Type B pancreatic cell (in vitro differentiated cells): ENCODE results near the gene HHAT. TPM values are rescaled to one million over a fixed set of nuclear protein-coding genes. Genes with fewer than 3 reads are reported as not detected.

Experiments
- DNase-seq: peaks from one replicate; pipeline ENCODE4 v3.0.0; 2021; ENCODE audit warnings: mixed read lengths; ENCODE audit not compliant: unreplicated experiment; ENCODE audit errors: extremely low spot score
- H3K27ac Mint-ChIP-seq: 2 replicates; pipeline ENCODE4 v1.8.0; 2021; ENCODE audit warnings: mild to moderate bottlenecking, mixed read lengths
- H3K27me3 Mint-ChIP-seq: 2 replicates; pipeline ENCODE4 v1.8.0; 2021; ENCODE audit warnings: mixed read lengths
- H3K36me3 Mint-ChIP-seq: 2 replicates; pipeline ENCODE4 v1.8.0; 2021; ENCODE audit warnings: mixed read lengths
- H3K4me1 Mint-ChIP-seq: one replicate; pipeline ENCODE4 v1.8.0; 2021; ENCODE audit warnings: mixed read lengths; ENCODE audit not compliant: unreplicated experiment
- H3K4me3 Mint-ChIP-seq: 2 replicates; pipeline ENCODE4 v1.8.0; 2021; ENCODE audit warnings: mild to moderate bottlenecking, mixed read lengths
- H3K9me3 Mint-ChIP-seq: 2 replicates; pipeline ENCODE4 v1.8.0; 2021; ENCODE audit warnings: mixed read lengths
- total RNA-seq: library from RNA; stranded (reverse); gene quantifications from 2 replicates; pipeline ENCODE4 v1.2.1, GENCODE V29; 2021; ENCODE audit warnings: low replicate concordance
- TF ChIP-seq, protein P1 (sequence below): fragments of 200-600 bp; sonication (generic); conservative IDR thresholded peaks from 2 replicates; pipeline ENCODE4 v1.5.0; 2021; ENCODE audit warnings: antibody characterized with exemption, mild to moderate bottlenecking

HHAT gene
- total RNA-seq, 1 donor from 2014 or later, result 9.0 TPM

DNA sequence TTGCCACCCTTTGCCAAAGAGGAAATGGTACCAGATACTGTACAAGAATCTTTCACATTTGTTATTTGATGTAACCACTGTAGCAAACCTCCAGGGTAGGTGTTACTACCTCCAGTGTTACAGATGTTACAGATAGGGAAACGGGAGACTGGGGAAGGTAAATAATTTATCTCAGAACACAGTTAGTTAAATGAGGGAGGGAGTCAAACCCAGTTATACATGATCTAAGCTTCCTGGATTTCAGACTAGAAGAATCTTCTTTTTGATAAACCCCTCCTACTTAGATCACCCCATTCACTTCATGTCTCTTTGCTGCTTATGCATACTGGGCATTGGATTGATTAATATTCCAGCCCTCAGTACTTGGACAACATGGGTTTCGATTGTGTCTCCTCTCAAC, 276.4 kb downstream of the HHAT start:
- Mint-ChIP-seq H3K36me3 (no peaks in the 10 kb centered on the region), H3K27me3 (no peaks in the 10 kb centered on the region), H3K4me1 (no peaks in the 10 kb centered on the region)

DNA sequence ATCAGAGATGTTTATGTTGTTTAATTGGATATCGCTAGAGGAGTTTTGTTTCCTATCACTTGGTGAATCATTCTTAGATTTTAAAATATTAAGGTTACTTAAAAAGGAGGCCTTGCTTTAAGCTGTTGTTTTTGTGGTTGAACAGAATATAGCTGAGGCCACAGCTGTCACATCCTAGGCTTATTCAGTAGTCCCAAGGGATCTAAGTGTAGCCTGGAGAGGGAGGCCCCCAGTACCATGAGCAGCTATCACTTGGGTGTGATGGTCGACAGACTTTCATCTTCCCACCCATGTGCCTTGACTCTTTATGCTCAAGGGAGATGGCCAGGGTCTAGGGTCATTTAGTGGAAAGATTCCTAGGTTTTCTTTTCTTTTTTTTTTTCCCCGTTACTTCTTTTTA, 278.7 kb downstream of the HHAT start:
- no peak for DNase-seq
- Mint-ChIP-seq H3K4me1 (no peaks in the 10 kb centered on the region), H3K4me3 (no peak overlapping the region), H3K27ac (no peak overlapping the region), H3K27me3 (no peaks in the 10 kb centered on the region), H3K36me3 (no peaks in the 10 kb centered on the region), H3K9me3 (no peaks in the 10 kb centered on the region)
- TF ChIP-seq, protein P1, sequence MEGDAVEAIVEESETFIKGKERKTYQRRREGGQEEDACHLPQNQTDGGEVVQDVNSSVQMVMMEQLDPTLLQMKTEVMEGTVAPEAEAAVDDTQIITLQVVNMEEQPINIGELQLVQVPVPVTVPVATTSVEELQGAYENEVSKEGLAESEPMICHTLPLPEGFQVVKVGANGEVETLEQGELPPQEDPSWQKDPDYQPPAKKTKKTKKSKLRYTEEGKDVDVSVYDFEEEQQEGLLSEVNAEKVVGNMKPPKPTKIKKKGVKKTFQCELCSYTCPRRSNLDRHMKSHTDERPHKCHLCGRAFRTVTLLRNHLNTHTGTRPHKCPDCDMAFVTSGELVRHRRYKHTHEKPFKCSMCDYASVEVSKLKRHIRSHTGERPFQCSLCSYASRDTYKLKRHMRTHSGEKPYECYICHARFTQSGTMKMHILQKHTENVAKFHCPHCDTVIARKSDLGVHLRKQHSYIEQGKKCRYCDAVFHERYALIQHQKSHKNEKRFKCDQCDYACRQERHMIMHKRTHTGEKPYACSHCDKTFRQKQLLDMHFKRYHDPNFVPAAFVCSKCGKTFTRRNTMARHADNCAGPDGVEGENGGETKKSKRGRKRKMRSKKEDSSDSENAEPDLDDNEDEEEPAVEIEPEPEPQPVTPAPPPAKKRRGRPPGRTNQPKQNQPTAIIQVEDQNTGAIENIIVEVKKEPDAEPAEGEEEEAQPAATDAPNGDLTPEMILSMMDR, result no peak

More for the DNA sequence above, 276.4 kb downstream of the HHAT start:
- H3K4me3 Mint-ChIP-seq, result no peak overlapping the region
- H3K9me3 Mint-ChIP-seq, result no peaks in the 10 kb centered on the region
- H3K27ac Mint-ChIP-seq, result no peak overlapping the region
- DNase-seq, result no peak
- TF ChIP-seq, protein P1, result no peak

DNA sequence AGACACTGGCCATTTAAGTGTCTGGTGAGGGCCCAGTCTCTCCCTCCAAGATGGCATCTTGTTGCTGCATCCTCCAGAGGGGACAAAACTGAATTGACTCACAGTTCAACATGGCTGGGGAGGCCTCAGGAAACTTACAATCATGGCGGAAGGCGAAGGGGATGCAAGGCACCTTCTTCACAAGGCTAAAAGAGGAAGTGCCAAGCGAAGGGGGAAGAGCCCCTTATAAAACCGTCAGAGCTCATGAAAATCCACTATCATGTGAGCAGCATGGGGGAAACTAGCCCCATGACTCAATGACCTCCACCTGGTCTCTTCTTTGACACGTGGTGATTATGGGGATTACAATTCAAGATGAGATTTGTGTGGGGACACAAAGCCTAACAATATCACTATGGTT, 280.1 kb downstream of the HHAT start:
- Mint-ChIP-seq H3K27me3 (no peaks in the 10 kb centered on the region), H3K36me3 (no peaks in the 10 kb centered on the region), H3K4me1 (no peaks in the 10 kb centered on the region), H3K4me3 (no peak overlapping the region), H3K27ac (no peak overlapping the region), H3K9me3 (no peaks in the 10 kb centered on the region)
- TF ChIP-seq, protein P1, result no peak
- DNase-seq, result no peak

DNA sequence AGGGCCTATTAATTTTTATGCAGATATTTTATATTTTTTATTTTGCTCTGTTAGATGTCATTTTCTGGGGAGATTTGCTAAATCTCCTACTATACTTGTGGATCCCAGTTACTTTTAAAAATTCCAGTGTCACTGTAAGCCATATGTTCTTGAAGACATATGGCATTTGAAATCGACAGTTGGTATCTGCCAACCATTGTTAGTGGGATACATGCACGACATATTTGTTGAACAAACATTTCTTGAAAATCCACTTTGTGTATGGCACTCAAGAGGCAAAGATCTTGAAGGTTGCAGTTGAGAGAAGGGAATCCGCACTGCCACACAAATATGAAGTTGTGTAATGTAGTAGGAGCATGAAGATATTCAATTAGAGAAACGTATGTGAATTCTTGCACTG, 287.7 kb downstream of the HHAT start:
- no peak for DNase-seq
- Mint-ChIP-seq H3K9me3 (no peaks in the 10 kb centered on the region), H3K4me3 (no peak overlapping the region), H3K4me1 (peaks cover 11% of the 10 kb centered on the region), H3K36me3 (no peaks in the 10 kb centered on the region), H3K27me3 (no peaks in the 10 kb centered on the region), H3K27ac (no peak overlapping the region)
- TF ChIP-seq, protein P1, result no peak

DNA sequence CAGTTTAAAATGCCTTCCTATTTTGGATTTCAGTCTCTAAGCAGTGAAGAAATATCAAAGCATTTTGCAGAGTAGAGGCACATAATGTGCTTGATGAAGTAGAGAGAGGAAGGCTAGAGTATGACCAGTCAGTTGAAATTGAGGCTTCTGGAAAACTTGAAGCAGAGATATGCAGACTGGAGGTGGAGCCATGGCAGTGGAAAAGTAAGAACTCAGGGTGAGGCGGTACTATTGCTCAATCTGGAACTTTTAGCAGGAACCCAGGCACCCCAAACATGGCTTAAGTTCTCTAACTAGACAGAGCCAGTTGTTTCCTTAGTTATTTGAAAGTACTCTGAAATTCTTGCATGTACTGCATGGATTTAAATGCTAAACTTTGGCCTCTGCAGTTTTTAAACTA, 288.6 kb downstream of the HHAT start:
- no peaks in the 10 kb centered on the region for H3K36me3 Mint-ChIP-seq
- H3K27me3 Mint-ChIP-seq, result no peaks in the 10 kb centered on the region
- H3K4me1 Mint-ChIP-seq, result peaks cover 16% of the 10 kb centered on the region
- no peak for DNase-seq
- H3K9me3 Mint-ChIP-seq, result no peaks in the 10 kb centered on the region
- no peak overlapping the region for H3K27ac Mint-ChIP-seq
- TF ChIP-seq, protein P1, result no peak
- H3K4me3 Mint-ChIP-seq, result no peak overlapping the region

DNA sequence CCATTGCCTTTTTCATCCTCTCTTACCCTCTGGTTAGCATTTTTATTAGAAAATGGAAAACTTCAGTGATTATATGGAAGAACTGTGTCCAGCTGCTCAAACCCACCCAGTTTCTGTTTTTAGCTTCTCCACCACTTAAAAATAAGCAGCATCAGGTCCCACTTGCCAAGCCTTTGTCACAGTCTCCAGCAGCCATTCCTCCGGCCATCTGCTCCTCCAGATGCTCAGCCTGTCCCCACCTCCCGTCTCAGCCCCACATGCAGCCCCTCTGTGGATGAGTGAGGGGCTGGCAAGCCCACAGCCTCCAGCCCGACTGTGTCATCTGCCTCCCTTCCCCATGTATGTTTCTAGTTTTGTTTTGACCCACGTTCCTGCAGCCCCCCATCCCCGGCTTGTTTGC, 289.7 kb downstream of the HHAT start:
- Mint-ChIP-seq H3K4me3 (no peak overlapping the region), H3K27ac (no peak overlapping the region), H3K36me3 (no peaks in the 10 kb centered on the region), H3K4me1 (peaks cover 16% of the 10 kb centered on the region), H3K27me3 (no peaks in the 10 kb centered on the region), H3K9me3 (no peaks in the 10 kb centered on the region)
- TF ChIP-seq, protein P1, result no peak
- DNase-seq, result no peak
